Testis (tissue), 2 donors: Measurements from ENCODE around the gene RYR1.

ENCODE experiments used
- CTCF ChIP-seq, 3 experiments: fragments of 450-650 bp in 2 of 3; fragments of 200-600 bp in 1 of 3; sonication (generic) in 1 of 3; IDR thresholded peaks; one replicate each; pipeline ENCODE4 v1.5.1; 2016 to 2019; ENCODE audit warnings: antibody characterized with exemption in 3 of 3, mild to moderate bottlenecking in 2 of 3, moderate library complexity in 1 of 3
- POLR2A ChIP-seq: fragments of 450-650 bp; IDR thresholded peaks from one replicate; pipeline ENCODE4 v1.6.1; 2017; ENCODE audit warnings: antibody characterized with exemption, mild to moderate bottlenecking, moderate library complexity

GRCh38 chr19:38551450-38551813 lies 117.9 kb downstream of the RYR1 start:
- TF ChIP-seq CTCF (IDR thresholded peaks at IDR 0.05) (no peak), POLR2A (no peak)
